Prostate gland (tissue), 2 donors: ENCODE results near the gene TIMP2. TPM values are rescaled to one million over a fixed set of nuclear protein-coding genes. Genes with fewer than 3 reads are reported as not detected.

Experiments used
- DNase-seq: peaks from one replicate; pipeline ENCODE4 v3.0.0-alpha.2; 2019; ENCODE audit warnings: low spot score
- H3K27ac ChIP-seq, 2 donors: fragments of 200-600 bp; sonication (generic); 2 replicates each; pipeline ENCODE4 v1.5.1; 2017 to 2019
- H3K27me3 ChIP-seq: fragments of 200-600 bp; sonication (generic); replicated peaks from 2 replicates; pipeline ENCODE4 v1.5.1; 2019; ENCODE audit not compliant: insufficient read depth
- H3K36me3 ChIP-seq, 2 donors: fragments of 200-600 bp; sonication (generic); 1 replicate in 1 of 2; 2 replicates in 1 of 2; pipeline versions ENCODE4 v1.5.1 to v1.8.1; 2017 to 2019
- H3K4me1 ChIP-seq: fragments of 200-600 bp; sonication (generic); replicated peaks from 2 replicates; pipeline ENCODE4 v1.5.1; 2019
- H3K4me3 ChIP-seq, 2 donors: fragments of 200-600 bp; sonication (generic); 2 replicates each; pipeline ENCODE4 v1.5.1; 2017 to 2019
- H3K9me3 ChIP-seq: fragments of 200-600 bp; sonication (generic); 2 replicates; pipeline ENCODE4 v1.5.1; 2017
- POLR2A ChIP-seq: fragments of 450-650 bp; IDR thresholded peaks from one replicate; pipeline ENCODE4 v1.6.1; 2016; ENCODE audit warnings: antibody characterized with exemption, mild to moderate bottlenecking
- POLR2AphosphoS5 ChIP-seq: sonication (generic); formaldehyde crosslinking; IDR thresholded peaks from one replicate; pipeline ENCODE4 v1.6.1; 2017; ENCODE audit warnings: antibody characterized with exemption
- WGBS: methylation state at CpG from one replicate; pipeline ENCODE4 v1.1.5; 2018; 5-methylcytosine and 5-hydroxymethylcytosine counted together
- intact Hi-C: fragments of 100-400 bp; cut with DNase I; formaldehyde crosslinking; loops from one replicate; pipeline ENCODE4 v1.14.2; 2022
- total RNA-seq, 2 donors: library from RNA; depleted of rRNA; stranded (reverse); fragments of >200 nt; gene quantifications; one replicate each; pipeline ENCODE4 v1.1.0, GENCODE V29; 2016
- TF ChIP-seq, protein P1 (sequence below), 4 experiments: fragments of 200-600 bp in 2 of 4; fragments of 450-650 bp in 2 of 4; sonication (generic) in 2 of 4; IDR thresholded peaks; 1 replicate in 3 of 4; 2 replicates in 1 of 4; pipeline ENCODE4 v1.5.1; 2016 to 2019; ENCODE audit warnings: antibody characterized with exemption in 4 of 4, mild to moderate bottlenecking in 2 of 4, moderate library complexity in 2 of 4

TIMP2 gene
- total RNA-seq, 2 donors from 2014 or later = 54.5 to 500 TPM

DNA sequence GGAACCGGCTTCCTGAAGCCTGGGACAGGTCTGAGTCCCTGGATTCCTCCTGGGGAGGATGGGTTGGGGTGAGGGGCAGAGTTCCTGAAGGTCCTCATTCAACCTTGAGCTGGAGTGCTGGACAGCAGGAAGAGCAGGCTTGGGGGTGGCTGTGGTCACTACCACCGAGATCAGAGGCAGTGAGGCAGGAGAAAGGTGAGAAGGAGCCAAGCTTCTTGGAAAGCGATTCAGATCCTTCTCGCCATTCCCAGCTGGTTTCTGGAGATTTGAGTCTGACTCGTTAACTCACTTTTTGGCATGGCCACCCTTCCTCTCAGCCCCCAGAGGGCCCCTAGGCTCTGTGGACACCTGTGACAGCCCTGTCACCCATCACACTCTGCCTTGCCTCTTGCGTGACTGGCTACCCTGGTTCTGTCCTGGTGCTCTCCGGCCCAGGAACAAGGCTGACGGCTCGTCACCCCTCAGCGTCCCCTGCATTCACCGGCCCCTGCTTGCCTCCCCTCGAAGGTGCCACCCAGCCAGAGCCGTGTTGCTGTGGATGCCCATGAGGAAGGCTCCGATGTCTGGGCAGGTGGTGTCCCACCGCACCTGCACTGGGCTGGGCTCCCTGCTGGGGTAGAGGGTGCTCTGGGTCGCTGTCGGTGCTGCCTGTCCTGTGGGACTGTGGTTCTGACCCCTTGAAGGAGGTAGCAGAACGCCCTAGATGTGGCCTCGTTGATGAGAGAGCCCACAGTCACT is 9.7 kb upstream of the TIMP2 start:
- H3K4me3 ChIP-seq = no peak overlapping the region
- no peaks in the 10 kb centered on the region for H3K9me3 ChIP-seq

DNA sequence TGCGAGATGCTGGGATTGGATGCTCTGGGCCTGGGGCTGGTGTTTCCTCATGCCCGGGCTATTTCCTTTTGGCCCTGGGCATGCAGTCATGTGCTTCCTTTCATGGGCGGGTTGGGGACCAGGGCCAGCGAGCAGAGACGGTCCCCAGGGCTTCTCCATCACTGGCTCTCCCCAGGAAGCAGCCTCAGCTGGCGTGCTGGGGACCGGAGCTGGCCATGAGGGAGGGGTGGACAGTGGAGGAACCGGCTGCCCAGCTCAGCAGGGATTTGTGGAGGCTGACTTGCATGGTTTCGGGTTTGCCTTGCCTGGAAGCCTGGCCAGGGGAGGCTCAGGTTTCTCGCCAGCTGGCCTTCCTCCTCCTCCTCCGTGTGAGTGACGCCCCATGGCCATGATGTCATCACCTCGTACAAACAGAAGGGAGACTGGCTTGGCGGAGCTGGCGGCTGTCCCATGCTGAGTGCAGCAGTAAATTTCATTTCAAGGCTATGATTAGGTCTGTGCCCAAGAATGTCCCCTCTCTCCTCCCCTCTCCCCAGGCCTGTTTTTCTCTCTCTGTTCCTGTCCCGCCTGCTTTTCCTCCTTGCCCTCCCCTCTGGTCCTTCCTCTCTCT is 8.9 kb upstream of the TIMP2 start:
- Histone ChIP-seq H3K27me3 (no peaks in the 10 kb centered on the region), H3K36me3 (no peaks in the 10 kb centered on the region), H3K9me3 (no peaks in the 10 kb centered on the region), H3K27ac (peak overlapping the region; percentile 92), H3K4me1 (peaks cover 14% of the 10 kb centered on the region), H3K4me3 (no peak overlapping the region)
- TF ChIP-seq POLR2A (peak; percentile 47), POLR2AphosphoS5 (peak; percentile 97)
- TF ChIP-seq, protein P1, sequence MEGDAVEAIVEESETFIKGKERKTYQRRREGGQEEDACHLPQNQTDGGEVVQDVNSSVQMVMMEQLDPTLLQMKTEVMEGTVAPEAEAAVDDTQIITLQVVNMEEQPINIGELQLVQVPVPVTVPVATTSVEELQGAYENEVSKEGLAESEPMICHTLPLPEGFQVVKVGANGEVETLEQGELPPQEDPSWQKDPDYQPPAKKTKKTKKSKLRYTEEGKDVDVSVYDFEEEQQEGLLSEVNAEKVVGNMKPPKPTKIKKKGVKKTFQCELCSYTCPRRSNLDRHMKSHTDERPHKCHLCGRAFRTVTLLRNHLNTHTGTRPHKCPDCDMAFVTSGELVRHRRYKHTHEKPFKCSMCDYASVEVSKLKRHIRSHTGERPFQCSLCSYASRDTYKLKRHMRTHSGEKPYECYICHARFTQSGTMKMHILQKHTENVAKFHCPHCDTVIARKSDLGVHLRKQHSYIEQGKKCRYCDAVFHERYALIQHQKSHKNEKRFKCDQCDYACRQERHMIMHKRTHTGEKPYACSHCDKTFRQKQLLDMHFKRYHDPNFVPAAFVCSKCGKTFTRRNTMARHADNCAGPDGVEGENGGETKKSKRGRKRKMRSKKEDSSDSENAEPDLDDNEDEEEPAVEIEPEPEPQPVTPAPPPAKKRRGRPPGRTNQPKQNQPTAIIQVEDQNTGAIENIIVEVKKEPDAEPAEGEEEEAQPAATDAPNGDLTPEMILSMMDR (IDR thresholded peaks at IDR 0.05) = no peak
- intact Hi-C loops = loop anchor here (5.0 kb wide), 1 partner anchor 38 kb away; no protein-coding TSS in a partner anchor
- peak; percentile 98 for DNase-seq
- WGBS = 2% methylated on average over 16 of the region's 16 CpGs

More for the DNA sequence above, 9.7 kb upstream of the TIMP2 start:
- DNase-seq = no peak
- intact Hi-C loops = loop anchor here (5.0 kb wide), 1 partner anchor 37 kb away; no protein-coding TSS in a partner anchor
- Histone ChIP-seq H3K27ac (peak overlapping the region; percentile 92), H3K36me3 (no peaks in the 10 kb centered on the region), H3K4me1 (peaks cover 14% of the 10 kb centered on the region), H3K27me3 (no peaks in the 10 kb centered on the region)
- WGBS = 59% methylated on average over 18 of the region's 19 CpGs
- TF ChIP-seq POLR2A (no peak), POLR2AphosphoS5 (no peak)
- TF ChIP-seq, protein P1 (IDR thresholded peaks at IDR 0.05) = no peak

DNA sequence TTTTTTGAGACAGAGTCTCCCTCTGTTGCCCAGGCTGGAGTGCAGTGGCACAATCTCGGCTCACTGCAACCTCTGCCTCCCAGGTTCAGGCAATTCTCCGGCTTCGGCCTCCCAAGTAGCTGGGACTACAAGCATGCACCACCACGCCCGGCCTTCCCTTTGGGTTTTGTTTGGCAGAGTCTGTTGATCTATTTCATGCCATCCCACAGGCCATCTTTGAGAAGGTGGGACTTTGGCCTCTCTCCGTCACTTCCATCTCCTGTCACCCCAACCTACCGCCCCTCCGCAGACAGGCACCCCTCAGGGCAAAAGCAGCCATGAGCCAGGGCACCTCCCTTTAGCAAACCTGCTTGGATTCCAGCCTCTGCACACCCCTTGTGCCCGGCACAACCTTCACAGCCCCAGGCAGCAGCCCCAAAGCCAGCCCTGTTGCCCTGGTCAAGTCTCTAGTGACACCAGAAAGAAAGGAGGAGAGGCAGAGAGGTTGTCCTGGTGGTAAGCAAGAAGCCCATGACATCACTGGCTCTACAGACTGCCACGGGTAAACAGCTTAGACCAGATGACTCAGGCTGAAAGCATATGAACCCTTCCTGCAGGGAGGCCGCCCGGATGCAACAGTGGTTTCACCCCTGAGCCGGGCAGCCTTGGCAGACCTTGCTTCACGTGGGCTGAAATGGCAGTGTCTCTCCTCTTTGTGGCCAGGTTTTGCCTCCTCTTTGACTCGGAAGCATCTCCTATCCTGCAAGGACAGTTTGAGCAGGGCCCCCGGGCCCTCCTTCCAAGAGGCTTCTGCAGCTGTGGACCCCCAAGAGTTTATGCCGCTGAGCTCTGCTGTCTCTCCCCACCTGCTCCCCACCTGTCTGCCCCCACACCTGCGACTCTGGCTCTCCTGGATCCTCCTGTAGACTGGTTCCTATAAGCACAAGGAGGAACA is 8.1 kb upstream of the TIMP2 start:
- no peaks in the 10 kb centered on the region for H3K36me3 ChIP-seq
- peaks cover 14% of the 10 kb centered on the region for H3K4me1 ChIP-seq
- intact Hi-C loops = loop anchor here (5.0 kb wide), 1 partner anchor 39 kb away; no protein-coding TSS in a partner anchor
- DNase-seq = no peak
- no peaks in the 10 kb centered on the region for H3K9me3 ChIP-seq
- H3K27me3 ChIP-seq = no peaks in the 10 kb centered on the region
- no peak overlapping the region for H3K4me3 ChIP-seq
- H3K27ac ChIP-seq = peak overlapping the region; percentile 92
- WGBS = 60% methylated on average over 18 of the region's 18 CpGs
- TF ChIP-seq POLR2AphosphoS5 = no peak
- TF ChIP-seq, protein P1 (IDR thresholded peaks at IDR 0.05) = no peak
- TF ChIP-seq POLR2A = no peak

DNA sequence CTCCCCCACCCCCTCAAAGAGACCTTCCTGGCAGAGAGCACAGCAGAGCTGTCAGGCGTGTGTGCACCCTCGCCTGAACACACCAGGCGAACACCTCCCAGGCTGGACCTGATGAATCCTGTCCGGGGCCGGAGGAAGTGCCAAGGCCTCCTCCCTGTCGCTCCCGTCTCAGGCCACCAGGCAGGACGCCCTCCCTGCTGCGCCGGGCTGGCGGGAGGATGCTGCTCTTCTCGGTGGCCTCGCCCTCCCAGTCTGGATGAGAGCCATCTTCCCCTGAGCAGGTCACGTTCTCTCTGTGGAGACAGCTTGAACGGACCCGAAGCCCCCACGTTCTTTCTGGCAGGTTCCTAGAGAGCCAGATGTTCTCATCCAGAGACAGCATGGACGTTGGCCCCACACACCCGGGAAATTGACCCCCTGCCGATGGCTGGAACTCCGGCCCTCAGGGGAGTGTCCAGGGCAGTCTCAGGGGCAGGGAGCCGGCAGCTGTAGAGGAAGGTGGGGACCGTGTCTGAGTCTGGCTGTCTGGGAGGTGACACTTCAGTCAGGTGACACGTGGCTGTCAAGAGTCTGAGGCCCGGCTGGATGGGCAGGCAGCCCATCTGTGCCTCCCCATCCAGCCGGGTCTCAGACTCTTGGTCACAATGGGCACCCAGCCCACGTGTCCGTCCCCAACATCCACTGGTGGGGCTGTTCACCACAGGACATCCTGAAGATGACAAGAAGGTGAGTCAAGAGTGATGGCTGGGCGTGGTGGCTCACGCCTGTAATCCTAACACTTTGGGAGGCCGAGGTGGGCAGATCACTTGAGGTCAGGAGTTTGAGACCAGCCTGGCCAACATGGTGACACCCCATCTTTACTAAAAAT is 5.0 kb upstream of the TIMP2 start:
- no peak for TF ChIP-seq POLR2AphosphoS5
- TF ChIP-seq, protein P1 (IDR thresholded peaks at IDR 0.05) = no peak
- TF ChIP-seq POLR2A = no peak

More for the DNA sequence above, 5.0 kb upstream of the TIMP2 start:
- Histone ChIP-seq H3K36me3 (no peaks in the 10 kb centered on the region), H3K4me3 (no peak overlapping the region), H3K27ac (no peak overlapping the region), H3K27me3 (no peaks in the 10 kb centered on the region), H3K4me1 (peaks cover 14% of the 10 kb centered on the region), H3K9me3 (no peaks in the 10 kb centered on the region)
- 42% methylated on average over 26 of the region's 31 CpGs for WGBS
- intact Hi-C loops = loop anchor here (5.0 kb wide), 1 partner anchor 42 kb away; no protein-coding TSS in a partner anchor
- DNase-seq = no peak
